ENCODE data around the gene CST3. TPM values are rescaled to one million over a fixed set of nuclear protein-coding genes. Genes with fewer than 3 reads are reported as not detected.

The CST3 gene
- total RNA-seq, 1 experiment from 2014 or later, result 181 TPM

GRCh38 chr20:23626040-23626620, 11.6 kb downstream of the CST3 start:
- H3K4me2 ChIP-seq (ENCODE audit: low read length), result peak overlapping the region; percentile 36

More at GRCh38 chr20:23626040-23626620, 11.6 kb downstream of the CST3 start:
- Histone ChIP-seq H3K9ac (ENCODE audit: low read length) (no peak overlapping the region), H3K36me3 (ENCODE audit: control insufficient read depth in 1 of 2, insufficient read depth in 2 of 2, low read length in 2 of 2) (no peaks in the 10 kb centered on the region), H3K4me1 (ENCODE audit: control insufficient read depth in 1 of 2, insufficient read depth in 2 of 2, low read length in 2 of 2) (peaks cover 30 to 58% of the 10 kb centered on the region in 2 experiments), H3K4me3 (replicated peaks in 1 of 2; ENCODE audit: low read depth in 1 of 2, low read length in 2 of 2) (no peak overlapping the region), H3K79me2 (ENCODE audit: insufficient read depth, low read length) (no peaks in the 10 kb centered on the region), H3K27ac (ENCODE audit: low read depth, low read length) (no peak overlapping the region), H4K20me1 (ENCODE audit: insufficient read depth) (no peaks in the 10 kb centered on the region), H3K27me3 (ENCODE audit: insufficient read depth, low read length) (no peaks in the 10 kb centered on the region), H3K9me2 (ENCODE audit: insufficient read depth) (no peaks in the 10 kb centered on the region), H2AFZ (ENCODE audit: low read depth, low read length, poor library complexity, severe bottlenecking) (no peak overlapping the region), H3K9me3 (ENCODE audit: control insufficient read depth in 1 of 2, insufficient read depth in 1 of 2, low read depth in 1 of 2, low read length in 2 of 2) (peaks cover 0 to 8% of the 10 kb centered on the region in 2 experiments; a peak in 1 of 4 replicates)
- no TSS peak for BruUV-seq (replicated peaks)
- ChIA-PET POLR2A (no interaction called here), CTCF (no interaction called here), RAD21 (ENCODE audit: low non-redundant PET in 1 of 2, low total read pairs in 2 of 2, uncharacterized antibody in 2 of 2, unreplicated experiment in 2 of 2) (no interaction called here)
- DNase-seq (ENCODE audit: low read depth, low spot score), result no peak
- intact Hi-C loops (cut with micrococcal nuclease), result no loop called here
- TF ChIP-seq CBX3 (IDR thresholded peaks at IDR 0.05; ENCODE audit: low read depth), result no peak
- no peak for TF ChIP-seq YY1 (IDR thresholded peaks at IDR 0.05; ENCODE audit: extremely low read depth, insufficient replicate concordance, low read depth, low read length)
- TF ChIP-seq EGR1 (IDR thresholded peaks at IDR 0.05; ENCODE audit: low read depth), result no peak
- TF ChIP-seq SRF (IDR thresholded peaks at IDR 0.05; ENCODE audit: low read depth), result no peak
- TF ChIP-seq ZBTB33 (IDR thresholded peaks at IDR 0.05; ENCODE audit: extremely low read depth, insufficient replicate concordance, low read length), result no peak
- TF ChIP-seq EZH2phosphoT487 (IDR thresholded peaks at IDR 0.05; ENCODE audit: borderline replicate concordance), result no peak
- no peak for TF ChIP-seq TCF7L2 (IDR thresholded peaks at IDR 0.05; ENCODE audit: borderline replicate concordance, extremely low read depth, insufficient read depth, insufficient read length)
- TF ChIP-seq RAD21 (IDR thresholded peaks at IDR 0.05; ENCODE audit: low read depth), result no peak
- TF ChIP-seq CEBPB (IDR thresholded peaks at IDR 0.05; ENCODE audit: low read depth), result no peak
- no peak for TF ChIP-seq REST (IDR thresholded peaks at IDR 0.05; ENCODE audit: low read depth)
- ATAC-seq, result no peak; the same call in 1 of the 2 replicates

All from HCT116 (cell line).